Fibroblast of lung (primary cell): ENCODE results near the gene TTC23. TPM values are rescaled to one million over a fixed set of nuclear protein-coding genes. Genes with fewer than 3 reads are reported as not detected.

ENCODE experiments used
- DNase-seq, 2 donors: peaks; one replicate each; pipeline versions ENCODE4 v3.0.0 to v3.0.0-alpha.2; 2010; ENCODE audit warnings: low read depth in 2 of 2
- H2AFZ ChIP-seq: 2 replicates; pipeline ENCODE4 v1.5.1; 2012; ENCODE audit warnings: low read length, control low read depth, inconsistent platforms
- H3K27ac ChIP-seq: 2 replicates; pipeline ENCODE4 v1.5.1; 2011; ENCODE audit warnings: low read length, control low read depth; ENCODE audit not compliant: insufficient read depth
- H3K27me3 ChIP-seq: 2 replicates; pipeline ENCODE4 v1.5.1; 2011; ENCODE audit warnings: mild to moderate bottlenecking, low read length; ENCODE audit not compliant: control insufficient read depth, insufficient read depth
- H3K36me3 ChIP-seq: 2 replicates; pipeline ENCODE4 v1.5.1; 2011; ENCODE audit warnings: low read length; ENCODE audit not compliant: control insufficient read depth, insufficient read depth
- H3K4me1 ChIP-seq: 2 replicates; pipeline ENCODE4 v1.5.1; 2011; ENCODE audit warnings: low read length; ENCODE audit not compliant: control insufficient read depth, insufficient read depth; ENCODE audit errors: extremely low read depth
- H3K4me2 ChIP-seq: 2 replicates; pipeline ENCODE4 v1.5.1; 2011; ENCODE audit warnings: low read length, control low read depth; ENCODE audit not compliant: insufficient read depth; ENCODE audit errors: extremely low read depth
- H3K4me3 ChIP-seq, 4 experiments: fragments of 200-600 bp in 1 of 4; sonication (generic) in 1 of 4; replicated peaks in 1 of 4; 2 replicates each; pipeline ENCODE4 v1.5.1; 2011 to 2016; ENCODE audit warnings: low read length in 4 of 4, low read depth in 3 of 4, mild to moderate bottlenecking in 3 of 4, control low read depth in 2 of 4, inconsistent platforms in 1 of 4, mixed read lengths in 1 of 4; ENCODE audit not compliant: insufficient read depth in 1 of 4; ENCODE audit errors: control extremely low read depth in 1 of 4
- H3K79me2 ChIP-seq: 2 replicates; pipeline ENCODE4 v1.5.1; 2012; ENCODE audit warnings: mild to moderate bottlenecking, low read length, inconsistent platforms; ENCODE audit not compliant: control insufficient read depth, insufficient read depth
- H3K9ac ChIP-seq: 2 replicates; pipeline ENCODE4 v1.5.1; 2011; ENCODE audit warnings: mild to moderate bottlenecking, low read length, control low read depth; ENCODE audit not compliant: insufficient read depth
- H3K9me3 ChIP-seq: 2 replicates; pipeline ENCODE4 v1.5.1; 2012; ENCODE audit warnings: low read depth, low read length; ENCODE audit not compliant: control insufficient read depth, insufficient read depth
- H4K20me1 ChIP-seq: 2 replicates; pipeline ENCODE4 v1.5.1; 2011; ENCODE audit warnings: low read length; ENCODE audit not compliant: control insufficient read depth, insufficient read depth; ENCODE audit errors: extremely low read depth
- EZH2 ChIP-seq: IDR thresholded peaks from 2 replicates; pipeline ENCODE4 v1.5.1; 2012; ENCODE audit warnings: low read length, control low read depth, mild to moderate bottlenecking; ENCODE audit errors: missing control alignments
- polyA plus RNA-seq, 2 donors: library from polyadenylated mRNA; depleted of rRNA in 1 of 2; stranded (reverse) in 1 of 2; unstranded in 1 of 2; fragments of >200 nt; gene quantifications; 2 replicates each; pipeline ENCODE4 v1.2.1, GENCODE V29; 2011 to 2012; ENCODE audit warnings: missing spikeins in 1 of 2
- total RNA-seq: library from RNA; depleted of rRNA; stranded (reverse); fragments of >200 nt; gene quantifications from 2 replicates; pipeline ENCODE4 v1.2.1, GENCODE V29; 2014
- TF ChIP-seq, protein P1 (sequence below), 2 donors: IDR thresholded peaks in 1 of 2; conservative IDR thresholded peaks in 1 of 2; 1 replicate in 1 of 2; 2 replicates in 1 of 2; pipeline ENCODE4 v1.5.1; 2011 to 2012; ENCODE audit warnings: low read length in 2 of 2, control low read depth in 1 of 2, inconsistent platforms in 1 of 2, low read depth in 1 of 2, mild to moderate bottlenecking in 1 of 2

The TTC23 gene
- total and polyA plus RNA-seq, 2 donors (not counting 1 experiment from before 2014, with no cell fraction given): 3.5 to 30.4 TPM

DNA sequence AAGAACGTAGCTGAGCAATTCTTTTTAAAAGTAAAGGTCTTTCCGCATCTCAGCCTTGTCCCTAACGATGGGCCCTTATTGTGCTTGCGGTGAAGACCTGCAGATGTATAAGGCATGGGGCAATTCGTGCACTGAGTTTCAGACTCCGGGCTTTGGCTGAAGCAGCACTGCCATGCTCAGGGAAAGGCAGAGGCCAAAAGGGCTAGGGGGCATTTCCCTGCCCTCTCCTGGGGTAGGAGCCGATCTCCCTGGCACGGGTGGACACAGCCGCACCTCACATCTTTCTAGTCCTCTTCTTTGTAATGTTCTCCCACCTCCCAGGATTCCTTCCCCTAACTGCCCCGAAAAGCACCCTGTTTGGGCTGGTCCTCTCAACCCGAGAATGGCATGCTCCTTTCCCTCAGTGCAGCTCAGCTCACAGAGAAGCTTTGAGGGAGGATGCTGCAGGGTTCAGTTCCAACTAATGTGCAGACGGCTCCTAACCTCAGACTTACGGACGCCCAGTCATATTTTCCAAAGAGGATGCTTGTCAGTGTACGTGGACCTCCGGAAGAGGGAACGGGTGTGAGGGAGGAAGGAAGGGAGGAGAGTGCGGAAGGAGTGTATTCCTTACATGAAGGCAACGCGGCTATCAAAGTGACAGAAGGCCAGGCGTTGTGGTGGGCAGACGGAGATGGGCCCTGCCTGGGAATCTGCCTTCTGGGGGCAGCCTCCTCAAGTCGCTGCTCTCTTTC, 83.3 kb downstream of the TTC23 start:
- H3K4me3 ChIP-seq: no peak overlapping the region
- no peak for DNase-seq
- no peak overlapping the region for H3K4me2 ChIP-seq
- no peaks in the 10 kb centered on the region for H3K27me3 ChIP-seq
- H3K9ac ChIP-seq: no peak overlapping the region
- no peaks in the 10 kb centered on the region for H3K79me2 ChIP-seq
- no peak for TF ChIP-seq EZH2
- TF ChIP-seq, protein P1, sequence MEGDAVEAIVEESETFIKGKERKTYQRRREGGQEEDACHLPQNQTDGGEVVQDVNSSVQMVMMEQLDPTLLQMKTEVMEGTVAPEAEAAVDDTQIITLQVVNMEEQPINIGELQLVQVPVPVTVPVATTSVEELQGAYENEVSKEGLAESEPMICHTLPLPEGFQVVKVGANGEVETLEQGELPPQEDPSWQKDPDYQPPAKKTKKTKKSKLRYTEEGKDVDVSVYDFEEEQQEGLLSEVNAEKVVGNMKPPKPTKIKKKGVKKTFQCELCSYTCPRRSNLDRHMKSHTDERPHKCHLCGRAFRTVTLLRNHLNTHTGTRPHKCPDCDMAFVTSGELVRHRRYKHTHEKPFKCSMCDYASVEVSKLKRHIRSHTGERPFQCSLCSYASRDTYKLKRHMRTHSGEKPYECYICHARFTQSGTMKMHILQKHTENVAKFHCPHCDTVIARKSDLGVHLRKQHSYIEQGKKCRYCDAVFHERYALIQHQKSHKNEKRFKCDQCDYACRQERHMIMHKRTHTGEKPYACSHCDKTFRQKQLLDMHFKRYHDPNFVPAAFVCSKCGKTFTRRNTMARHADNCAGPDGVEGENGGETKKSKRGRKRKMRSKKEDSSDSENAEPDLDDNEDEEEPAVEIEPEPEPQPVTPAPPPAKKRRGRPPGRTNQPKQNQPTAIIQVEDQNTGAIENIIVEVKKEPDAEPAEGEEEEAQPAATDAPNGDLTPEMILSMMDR (conservative IDR thresholded peaks at IDR 0.05 in 1 of 2, IDR thresholded peaks at IDR 0.05 in 1 of 2; ENCODE audit: low read depth in 1 of 2, low read length in 2 of 2): no peak
- H3K36me3 ChIP-seq: peaks cover 2% of the 10 kb centered on the region
- H3K9me3 ChIP-seq: no peaks in the 10 kb centered on the region
- H3K27ac ChIP-seq: no peak overlapping the region
- peaks cover 14% of the 10 kb centered on the region for H3K4me1 ChIP-seq
- no peaks in the 10 kb centered on the region for H4K20me1 ChIP-seq
- no peak overlapping the region for H2AFZ ChIP-seq

DNA sequence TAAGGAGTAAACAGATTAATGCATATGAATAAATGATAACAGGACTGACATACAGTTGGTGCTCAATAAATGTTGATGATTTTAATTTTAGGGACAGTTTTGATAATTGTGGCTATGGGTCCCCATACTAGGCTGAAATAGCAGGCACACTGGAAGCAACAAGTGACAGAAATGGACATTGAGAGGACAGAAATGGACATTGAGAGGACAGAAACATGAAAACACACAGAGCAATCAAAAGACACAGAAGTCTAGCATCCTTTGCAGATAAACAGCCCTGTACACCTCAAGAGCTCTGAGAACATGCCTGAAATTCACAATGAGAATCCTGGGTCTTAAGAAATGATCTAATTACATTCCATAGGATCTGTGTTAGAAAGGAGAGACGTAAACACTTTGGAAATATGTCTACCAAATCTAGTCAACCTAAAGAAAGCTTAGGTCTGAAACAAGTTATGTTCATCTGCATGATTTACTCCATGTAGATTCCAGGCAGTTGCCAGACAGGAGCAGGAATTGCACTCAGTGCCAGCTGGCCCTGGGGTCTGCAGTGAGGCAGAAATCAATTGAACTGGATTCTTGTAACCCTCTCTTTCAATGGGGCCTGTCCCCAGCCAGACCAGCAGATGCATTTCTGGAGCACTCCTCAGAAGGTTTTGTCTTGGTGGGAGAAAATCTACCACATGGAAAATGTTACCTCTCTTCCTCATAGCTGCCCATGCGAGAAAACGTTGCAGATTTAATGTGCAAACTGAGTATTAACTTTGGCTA, 84.2 kb downstream of the TTC23 start:
- Histone ChIP-seq H3K36me3 (peaks cover 2% of the 10 kb centered on the region), H3K27me3 (no peaks in the 10 kb centered on the region), H3K79me2 (no peaks in the 10 kb centered on the region), H2AFZ (no peak overlapping the region), H3K9ac (no peak overlapping the region), H4K20me1 (no peaks in the 10 kb centered on the region), H3K4me2 (no peak overlapping the region), H3K9me3 (no peaks in the 10 kb centered on the region), H3K4me1 (peaks cover 14% of the 10 kb centered on the region), H3K27ac (no peak overlapping the region), H3K4me3 (no peak overlapping the region)
- TF ChIP-seq EZH2: no peak
- TF ChIP-seq, protein P1 (conservative IDR thresholded peaks at IDR 0.05 in 1 of 2, IDR thresholded peaks at IDR 0.05 in 1 of 2; ENCODE audit: low read depth in 1 of 2, low read length in 2 of 2): no peak
- DNase-seq: no peak

DNA sequence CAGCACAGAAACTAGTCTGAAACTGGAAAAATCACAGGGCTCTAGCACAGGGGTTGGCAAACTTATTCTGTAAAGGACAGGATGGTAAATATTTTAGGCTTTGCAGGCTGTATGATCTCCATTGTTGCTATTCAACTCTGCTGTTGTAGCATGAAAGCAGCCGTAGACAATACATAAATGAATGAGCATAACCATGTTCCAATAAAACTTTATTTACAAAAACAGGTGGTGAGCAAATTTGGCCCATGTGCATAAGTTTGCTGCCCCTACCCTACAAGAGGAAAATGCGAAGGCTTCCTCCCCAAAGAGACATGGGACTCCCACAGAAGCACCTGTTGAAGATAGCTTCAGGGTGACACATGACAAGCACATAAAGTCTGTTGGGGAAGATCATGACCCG, 85.3 kb downstream of the TTC23 start:
- peaks cover 2% of the 10 kb centered on the region for H3K36me3 ChIP-seq
- H3K4me3 ChIP-seq: no peak overlapping the region
- H3K27ac ChIP-seq: no peak overlapping the region
- no peaks in the 10 kb centered on the region for H3K27me3 ChIP-seq
- no peaks in the 10 kb centered on the region for H4K20me1 ChIP-seq
- H3K4me1 ChIP-seq: peaks cover 3% of the 10 kb centered on the region
- H3K4me2 ChIP-seq: no peak overlapping the region
- TF ChIP-seq, protein P1 (conservative IDR thresholded peaks at IDR 0.05 in 1 of 2, IDR thresholded peaks at IDR 0.05 in 1 of 2; ENCODE audit: low read depth in 1 of 2, low read length in 2 of 2): no peak
- no peak for TF ChIP-seq EZH2
- no peak for DNase-seq
- H3K9me3 ChIP-seq: no peaks in the 10 kb centered on the region
- H2AFZ ChIP-seq: no peak overlapping the region
- H3K79me2 ChIP-seq: no peaks in the 10 kb centered on the region
- H3K9ac ChIP-seq: no peak overlapping the region
